Endothelial cell of umbilical vein (primary cell): Measurements from ENCODE around the gene ADARB2. TPM values are rescaled to one million over a fixed set of nuclear protein-coding genes. Genes with fewer than 3 reads are reported as not detected.

Experiments
- BruUV-seq: library from RNA; stranded (reverse); fragments of 400-500 nt; replicated peaks from 2 replicates; lab custom pipeline; 2021; lab: Mats Ljungman, UMichigan
- CTCF ChIA-PET: fragments of 300-600, 350-600 bp; sonication (Branson Sonifier 250); formaldehyde crosslinking; loops from one replicate; lab custom pipeline; 2021; ENCODE audit warnings: antibody characterized with exemption, inconsistent platforms; lab: Charles Lee
- POLR2A ChIA-PET: fragments of 300-600, 350-600 bp; sonication (Branson Sonifier 250); formaldehyde crosslinking; loops from one replicate; lab custom pipeline; 2021; ENCODE audit warnings: antibody characterized with exemption, inconsistent platforms; lab: Charles Lee
- DNase-seq: peaks from one replicate; pipeline ENCODE4 v3.0.0-alpha.2; 2011; ENCODE audit warnings: low read depth, low spot score
- FAIRE-seq: peaks from 2 replicates; lab custom pipeline; 2011; peaks lifted over from hg19 to GRCh38; lab: Jason Lieb, UNC
- H2AFZ ChIP-seq: 2 replicates; pipeline ENCODE4 v1.6.0; 2012; ENCODE audit warnings: low read depth, low read length, control low read depth, inconsistent platforms
- H3K27ac ChIP-seq: 2 replicates; pipeline ENCODE4 v1.5.1; 2011; ENCODE audit warnings: low read depth, mild to moderate bottlenecking, control low read depth, low read length, moderate library complexity; ENCODE audit not compliant: insufficient read depth
- H3K27me3 ChIP-seq, 2 experiments: 2 replicates each; pipeline versions ENCODE4 v1.6.0 to v1.6.1; 2011; ENCODE audit warnings: low read length in 2 of 2, mixed read lengths in 1 of 2; ENCODE audit not compliant: control insufficient read depth in 2 of 2, insufficient read depth in 2 of 2
- H3K36me3 ChIP-seq, 2 experiments: 2 replicates in 1 of 2; 3 replicates in 1 of 2; pipeline ENCODE4 v1.5.1; 2011; ENCODE audit warnings: low read length in 2 of 2, mild to moderate bottlenecking in 1 of 2, moderate library complexity in 1 of 2; ENCODE audit not compliant: control insufficient read depth in 2 of 2, insufficient read depth in 2 of 2; ENCODE audit errors: extremely low read depth in 1 of 2
- H3K4me1 ChIP-seq: 3 replicates; pipeline ENCODE4 v1.5.1; 2011; ENCODE audit warnings: mild to moderate bottlenecking, low read length; ENCODE audit not compliant: control insufficient read depth, insufficient read depth; ENCODE audit errors: extremely low read depth
- H3K4me2 ChIP-seq: 2 replicates; pipeline ENCODE4 v1.6.1; 2011; ENCODE audit warnings: low read length, control low read depth, mixed read lengths; ENCODE audit not compliant: insufficient read depth
- H3K4me3 ChIP-seq, 3 experiments: fragments of 200-600 bp in 1 of 3; sonication (generic), shearing (Covaris generic) in 1 of 3; replicated peaks in 1 of 3; 2 replicates each; pipeline ENCODE4 v1.5.1; 2011 to 2016; ENCODE audit warnings: control low read depth in 3 of 3, low read length in 3 of 3, mild to moderate bottlenecking in 2 of 3, inconsistent platforms in 1 of 3, low read depth in 1 of 3, moderate library complexity in 1 of 3; ENCODE audit not compliant: insufficient read depth in 1 of 3
- H3K79me2 ChIP-seq: 2 replicates; pipeline ENCODE4 v1.6.0; 2012; ENCODE audit warnings: low read length, inconsistent platforms; ENCODE audit not compliant: control insufficient read depth, insufficient read depth
- H3K9ac ChIP-seq: replicated peaks from 2 replicates; pipeline ENCODE3; 2011; ENCODE audit warnings: low read length, control low read depth; ENCODE audit not compliant: insufficient read depth; ENCODE audit errors: extremely low read depth
- H3K9me1 ChIP-seq: replicated peaks from 3 replicates; pipeline ENCODE4 v1.6.0; 2011; ENCODE audit warnings: mild to moderate bottlenecking, low read length; ENCODE audit not compliant: control insufficient read depth, insufficient read depth; ENCODE audit errors: extremely low read depth
- H3K9me3 ChIP-seq: replicated peaks from 2 replicates; pipeline ENCODE4 v1.5.1; 2012; ENCODE audit warnings: low read length, inconsistent platforms; ENCODE audit not compliant: control insufficient read depth, insufficient read depth
- H4K20me1 ChIP-seq: replicated peaks from 2 replicates; pipeline ENCODE3; 2011; ENCODE audit warnings: mild to moderate bottlenecking, low read length; ENCODE audit not compliant: control insufficient read depth, insufficient read depth; ENCODE audit errors: extremely low read depth
- EZH2 ChIP-seq: IDR thresholded peaks from 2 replicates; pipeline ENCODE4 v1.6.1; 2012; ENCODE audit warnings: borderline replicate concordance, low read depth, mild to moderate bottlenecking, moderate library complexity, low read length, inconsistent platforms; ENCODE audit not compliant: severe bottlenecking
- FOS ChIP-seq: IDR thresholded peaks from 2 replicates; pipeline ENCODE4 v1.6.1; 2011; ENCODE audit warnings: mild to moderate bottlenecking, low read length, moderate library complexity, borderline replicate concordance; ENCODE audit not compliant: insufficient read depth
- GATA2 ChIP-seq: IDR thresholded peaks from 2 replicates; pipeline ENCODE4 v1.7.0; 2011; ENCODE audit warnings: low read depth, mild to moderate bottlenecking, moderate library complexity, mixed read lengths, low read length; ENCODE audit not compliant: insufficient read length, insufficient read depth
- JUN ChIP-seq: IDR thresholded peaks from 2 replicates; pipeline ENCODE4 v1.6.1; 2011; ENCODE audit warnings: borderline replicate concordance, low read depth; ENCODE audit not compliant: insufficient read length, insufficient read depth
- MYC ChIP-seq: IDR thresholded peaks from one replicate; pipeline ENCODE4 v1.6.1; 2011; ENCODE audit warnings: mild to moderate bottlenecking, low read depth, low read length
- POLR2A ChIP-seq: IDR thresholded peaks from 2 replicates; pipeline ENCODE4 v1.6.1; 2012; ENCODE audit warnings: low read depth, mild to moderate bottlenecking, control low read depth, low read length
- POLR2AphosphoS5 ChIP-seq: IDR thresholded peaks from 2 replicates; pipeline ENCODE4 v1.6.1; 2012; ENCODE audit warnings: low read depth, mild to moderate bottlenecking, control low read depth, low read length, moderate library complexity; ENCODE audit not compliant: insufficient read depth
- dilution Hi-C: fragments of 300-500 bp; cut with MboI; formaldehyde crosslinking; loops from one replicate; pipeline ENCODE4 v1.15.0; 2019; ENCODE audit warnings: low sequenced_read_pairs; ENCODE audit not compliant: extremely low pct_ligation_motif_present
- intact Hi-C: fragments of 100-400 bp; cut with micrococcal nuclease; formaldehyde crosslinking; loops from one replicate; pipeline ENCODE4 v1.10.0; 2022
- polyA plus RNA-seq, 4 experiments: library from polyadenylated mRNA; depleted of rRNA in 3 of 4; stranded (reverse) in 3 of 4; unstranded in 1 of 4; fragments of >200 nt; gene quantifications; 2 replicates each; pipeline versions ENCODE4 v1.2.1 to v1.2.3, GENCODE V29; 2011 to 2012; ENCODE audit warnings: missing spikeins in 1 of 4
- total RNA-seq: library from RNA; stranded (reverse); gene quantifications from 2 replicates; pipeline ENCODE4 v1.2.3, GENCODE V29; 2021
- TF ChIP-seq, protein P1 (sequence below): IDR thresholded peaks from 2 replicates; pipeline ENCODE4 v1.6.1; 2011; ENCODE audit not compliant: insufficient read depth, insufficient read length
- TF ChIP-seq, protein P2 (sequence below), 2 donors: IDR thresholded peaks; 1 replicate in 1 of 2; 2 replicates in 1 of 2; pipeline ENCODE4 v1.5.1; 2011; ENCODE audit warnings: low read length in 2 of 2, mild to moderate bottlenecking in 2 of 2, moderate library complexity in 2 of 2, control low read depth in 1 of 2, inconsistent platforms in 1 of 2, low read depth in 1 of 2; ENCODE audit not compliant: insufficient read depth in 1 of 2; ENCODE audit errors: extremely low read depth in 1 of 2

Gene ADARB2
- total and polyA plus RNA-seq, 2 donors (not counting 3 experiments of a cell fraction or from before 2014, with no cell fraction given), result not detected

DNA sequence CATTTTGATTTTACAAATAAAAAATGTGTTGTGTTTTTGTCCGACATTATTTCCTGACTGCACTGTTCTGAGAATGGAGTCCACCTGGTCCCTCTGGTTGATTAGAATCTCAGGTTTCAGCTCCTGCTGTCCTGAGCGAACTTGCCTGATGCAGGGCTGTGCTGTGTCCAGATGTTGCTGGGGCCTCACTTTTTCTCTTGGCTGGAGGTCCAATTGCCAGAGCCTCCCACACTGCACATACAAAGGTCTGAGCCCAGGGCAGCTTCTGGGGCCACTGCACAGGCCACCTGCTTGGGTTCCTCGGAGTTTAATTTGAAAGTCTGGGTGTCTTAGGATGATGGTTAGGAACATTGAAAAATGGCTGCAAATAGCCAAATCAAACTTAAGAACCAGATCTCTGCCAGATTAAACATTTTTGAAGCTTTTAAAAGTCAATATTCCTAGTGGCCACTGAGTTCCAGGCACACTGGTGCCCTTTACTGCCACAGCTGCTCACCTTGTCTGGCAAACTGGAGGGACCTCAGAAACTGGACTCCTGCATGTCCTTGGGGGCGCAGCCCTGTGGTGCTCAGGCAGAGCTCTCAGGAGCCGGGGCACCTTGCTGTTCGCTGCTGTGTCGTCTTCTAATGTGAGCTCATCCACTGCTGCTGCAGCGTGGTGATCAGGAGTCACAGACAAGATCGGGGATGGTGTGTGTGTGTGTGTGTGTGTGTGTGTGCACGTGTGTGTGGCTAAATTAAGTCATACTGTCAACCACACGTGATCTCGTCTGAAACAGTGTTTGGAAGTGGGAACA is 606.1 kb downstream of the ADARB2 start:
- CTCF ChIA-PET, result no interaction called here
- dilution Hi-C loops, result no loop called here
- no peak overlapping the region for H3K9ac ChIP-seq

More for the DNA sequence above, 606.1 kb downstream of the ADARB2 start:
- H3K4me1 ChIP-seq, result no peaks in the 10 kb centered on the region
- TF ChIP-seq FOS (no peak), GATA2 (no peak), EZH2 (no peak), JUN (no peak), POLR2AphosphoS5 (no peak), MYC (no peak), POLR2A (no peak)
- TF ChIP-seq, protein P1, sequence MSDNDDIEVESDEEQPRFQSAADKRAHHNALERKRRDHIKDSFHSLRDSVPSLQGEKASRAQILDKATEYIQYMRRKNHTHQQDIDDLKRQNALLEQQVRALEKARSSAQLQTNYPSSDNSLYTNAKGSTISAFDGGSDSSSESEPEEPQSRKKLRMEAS, result no peak
- TF ChIP-seq, protein P2, sequence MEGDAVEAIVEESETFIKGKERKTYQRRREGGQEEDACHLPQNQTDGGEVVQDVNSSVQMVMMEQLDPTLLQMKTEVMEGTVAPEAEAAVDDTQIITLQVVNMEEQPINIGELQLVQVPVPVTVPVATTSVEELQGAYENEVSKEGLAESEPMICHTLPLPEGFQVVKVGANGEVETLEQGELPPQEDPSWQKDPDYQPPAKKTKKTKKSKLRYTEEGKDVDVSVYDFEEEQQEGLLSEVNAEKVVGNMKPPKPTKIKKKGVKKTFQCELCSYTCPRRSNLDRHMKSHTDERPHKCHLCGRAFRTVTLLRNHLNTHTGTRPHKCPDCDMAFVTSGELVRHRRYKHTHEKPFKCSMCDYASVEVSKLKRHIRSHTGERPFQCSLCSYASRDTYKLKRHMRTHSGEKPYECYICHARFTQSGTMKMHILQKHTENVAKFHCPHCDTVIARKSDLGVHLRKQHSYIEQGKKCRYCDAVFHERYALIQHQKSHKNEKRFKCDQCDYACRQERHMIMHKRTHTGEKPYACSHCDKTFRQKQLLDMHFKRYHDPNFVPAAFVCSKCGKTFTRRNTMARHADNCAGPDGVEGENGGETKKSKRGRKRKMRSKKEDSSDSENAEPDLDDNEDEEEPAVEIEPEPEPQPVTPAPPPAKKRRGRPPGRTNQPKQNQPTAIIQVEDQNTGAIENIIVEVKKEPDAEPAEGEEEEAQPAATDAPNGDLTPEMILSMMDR (IDR thresholded peaks at IDR 0.05; ENCODE audit: extremely low read depth in 1 of 2, insufficient read depth in 1 of 2, low read depth in 1 of 2, low read length in 2 of 2), result no peak
- POLR2A ChIA-PET, result no interaction called here
- H3K9me3 ChIP-seq, result no peaks in the 10 kb centered on the region
- BruUV-seq, result no TSS peak
- no peak overlapping the region for H3K4me2 ChIP-seq
- H3K27ac ChIP-seq, result no peak overlapping the region
- H3K79me2 ChIP-seq, result no peaks in the 10 kb centered on the region
- no peaks in the 10 kb centered on the region for H4K20me1 ChIP-seq
- FAIRE-seq (no peak), DNase-seq (no peak)
- no peaks in the 10 kb centered on the region for H3K9me1 ChIP-seq
- intact Hi-C loops, result no loop called here
- H2AFZ ChIP-seq, result no peak overlapping the region
- H3K4me3 ChIP-seq, result no peak overlapping the region
- H3K36me3 ChIP-seq, result peaks cover 0 to 17% of the 10 kb centered on the region in 2 experiments
- H3K27me3 ChIP-seq, result no peaks in the 10 kb centered on the region
